H1 (cell line): ENCODE measurements around the gene SLX4IP. TPM values are rescaled to one million over a fixed set of nuclear protein-coding genes. Genes with fewer than 3 reads are reported as not detected.

Source experiments
- CTCF ChIA-PET: fragments of 300-600 bp; sonication (Branson Sonifier 250); formaldehyde crosslinking; loops from one replicate; lab custom pipeline; 2021; ENCODE audit not compliant: partially characterized antibody; lab: Charles Lee
- POLR2A ChIA-PET: fragments of 300-600 bp; sonication (Branson Sonifier 250); formaldehyde crosslinking; loops from one replicate; lab custom pipeline; 2021; ENCODE audit warnings: inconsistent platforms; ENCODE audit not compliant: partially characterized antibody; lab: Charles Lee
- DNase-seq, 2 experiments: peaks; one replicate each; pipeline versions ENCODE4 v3.0.0 to v3.0.0-alpha.2; 2010 to 2022; ENCODE audit warnings: low spot score in 2 of 2, low read depth in 1 of 2, mixed read lengths in 1 of 2
- FAIRE-seq: peaks from 2 replicates; lab custom pipeline; 2011; peaks lifted over from hg19 to GRCh38; lab: Jason Lieb, UNC
- H2AFZ ChIP-seq: 2 replicates; pipeline ENCODE4 v1.8.1; 2012; ENCODE audit warnings: low read length, inconsistent platforms
- H2AK5ac ChIP-seq: 2 replicates; pipeline ENCODE4 v1.6.1; 2013; ENCODE audit warnings: low read depth, low read length
- H2BK120ac ChIP-seq: replicated peaks from 2 replicates; pipeline ENCODE3; 2013; ENCODE audit warnings: low read depth, low read length, inconsistent platforms
- H2BK12ac ChIP-seq: 2 replicates; pipeline ENCODE4 v1.6.1; 2013; ENCODE audit warnings: low read depth, low read length
- H2BK15ac ChIP-seq: 2 replicates; pipeline ENCODE4 v1.6.1; 2013; ENCODE audit warnings: low read length
- H2BK20ac ChIP-seq: 2 replicates; pipeline ENCODE4 v1.6.1; 2013; ENCODE audit warnings: low read length
- H2BK5ac ChIP-seq: 2 replicates; pipeline ENCODE4 v1.6.1; 2013; ENCODE audit warnings: low read depth, low read length
- H3K14ac ChIP-seq: 2 replicates; pipeline ENCODE4 v1.6.1; 2013; ENCODE audit warnings: inconsistent platforms; ENCODE audit not compliant: insufficient read length
- H3K18ac ChIP-seq: 2 replicates; pipeline ENCODE4 v1.6.1; 2013; ENCODE audit warnings: low read length; ENCODE audit errors: extremely low read depth
- H3K23ac ChIP-seq: 2 replicates; pipeline ENCODE4 v1.6.1; 2013; ENCODE audit warnings: inconsistent platforms; ENCODE audit not compliant: insufficient read length
- H3K23me2 ChIP-seq: 2 replicates; pipeline ENCODE4 v1.6.1; 2013; ENCODE audit warnings: low read depth, low read length
- H3K27ac ChIP-seq: 2 replicates; pipeline ENCODE4 v1.6.1; 2011; ENCODE audit warnings: low read depth, low read length, inconsistent platforms
- H3K27me3 ChIP-seq, 4 experiments: replicated peaks in 1 of 4; 1 replicate in 1 of 4; 2 replicates in 3 of 4; pipeline versions ENCODE4 v1.6.1 to v1.8.1; 2011 to 2013; ENCODE audit warnings: low read length in 3 of 4, mild to moderate bottlenecking in 3 of 4, inconsistent platforms in 2 of 4, mixed read lengths in 2 of 4, moderate library complexity in 1 of 4; ENCODE audit not compliant: control insufficient read depth in 3 of 4, insufficient read depth in 3 of 4; ENCODE audit errors: extremely low read depth in 1 of 4
- H3K36me3 ChIP-seq, 4 experiments: 2 replicates each; pipeline versions ENCODE4 v1.6.1 to v1.8.1; 2011 to 2013; ENCODE audit warnings: mild to moderate bottlenecking in 4 of 4, low read length in 3 of 4, moderate library complexity in 2 of 4, control low read depth in 1 of 4, inconsistent platforms in 1 of 4; ENCODE audit not compliant: insufficient read depth in 4 of 4, control insufficient read depth in 2 of 4
- H3K4ac ChIP-seq: replicated peaks from 2 replicates; pipeline ENCODE3; 2013; ENCODE audit warnings: low read length, low read depth, mixed read lengths, inconsistent platforms; ENCODE audit not compliant: insufficient read length
- H3K4me1 ChIP-seq, 4 experiments: replicated peaks in 1 of 4; 1 replicate in 1 of 4; 2 replicates in 3 of 4; pipeline versions ENCODE4 v1.6.1 to v1.8.1; 2011 to 2013; ENCODE audit warnings: low read length in 3 of 4, inconsistent platforms in 2 of 4, mixed read lengths in 1 of 4; ENCODE audit not compliant: insufficient read depth in 4 of 4, control insufficient read depth in 3 of 4
- H3K4me2 ChIP-seq, 2 experiments: 2 replicates each; pipeline versions ENCODE4 v1.6.1 to v1.8.1; 2011 to 2013; ENCODE audit warnings: low read depth in 2 of 2, low read length in 2 of 2, control low read depth in 1 of 2, inconsistent platforms in 1 of 2, mild to moderate bottlenecking in 1 of 2; ENCODE audit not compliant: insufficient read depth in 1 of 2
- H3K4me3 ChIP-seq, 4 experiments: fragments of 200-600, 300-600 bp in 1 of 4; sonication (generic), shearing (Covaris generic), sonication (Bioruptor Twin) in 1 of 4; 2 replicates each; pipeline versions ENCODE4 v1.5.1 to v1.8.1; 2011 to 2016; ENCODE audit warnings: low read length in 4 of 4, low read depth in 3 of 4, control low read depth in 2 of 4, inconsistent platforms in 2 of 4, mild to moderate bottlenecking in 2 of 4, mixed read lengths in 1 of 4, moderate library complexity in 1 of 4; ENCODE audit not compliant: insufficient read depth in 2 of 4; ENCODE audit errors: extremely low read depth in 1 of 4
- H3K56ac ChIP-seq: replicated peaks from 2 replicates; pipeline ENCODE3; 2013; ENCODE audit warnings: low read depth, mild to moderate bottlenecking, mixed read lengths, low read length, inconsistent platforms; ENCODE audit not compliant: insufficient read length
- H3K79me1 ChIP-seq: 2 replicates; pipeline ENCODE4 v1.6.1; 2013; ENCODE audit warnings: low read depth, low read length, control low read depth
- H3K79me2 ChIP-seq, 2 experiments: 2 replicates each; pipeline versions ENCODE4 v1.6.1 to v1.8.1; 2012 to 2013; ENCODE audit warnings: low read length in 2 of 2, mild to moderate bottlenecking in 2 of 2, inconsistent platforms in 1 of 2; ENCODE audit not compliant: insufficient read depth in 2 of 2, control insufficient read depth in 1 of 2
- H3K9ac ChIP-seq, 4 experiments: replicated peaks in 1 of 4; 1 replicate in 1 of 4; 2 replicates in 3 of 4; pipeline versions ENCODE4 v1.6.1 to v1.8.1; 2011 to 2013; ENCODE audit warnings: low read depth in 3 of 4, low read length in 3 of 4, control low read depth in 2 of 4, mild to moderate bottlenecking in 2 of 4, moderate library complexity in 2 of 4, inconsistent platforms in 1 of 4; ENCODE audit errors: extremely low read depth in 1 of 4
- H3K9me3 ChIP-seq, 2 experiments: 2 replicates each; pipeline versions ENCODE4 v1.6.1 to v1.8.1; 2012 to 2013; ENCODE audit warnings: mild to moderate bottlenecking in 2 of 2, moderate library complexity in 2 of 2, control low read depth in 1 of 2, inconsistent platforms in 1 of 2, low read depth in 1 of 2, low read length in 1 of 2, mixed read lengths in 1 of 2; ENCODE audit not compliant: insufficient read depth in 2 of 2
- H4K20me1 ChIP-seq, 2 experiments: replicated peaks in 1 of 2; 2 replicates each; pipeline versions ENCODE3 to v1.8.1; 2011 to 2013; ENCODE audit warnings: inconsistent platforms in 2 of 2, low read length in 2 of 2, mild to moderate bottlenecking in 1 of 2; ENCODE audit not compliant: insufficient read depth in 2 of 2, control insufficient read depth in 1 of 2
- H4K5ac ChIP-seq: 2 replicates; pipeline ENCODE4 v1.6.1; 2013; ENCODE audit warnings: low read length, low read depth, mixed read lengths, inconsistent platforms; ENCODE audit not compliant: insufficient read length
- H4K8ac ChIP-seq: 2 replicates; pipeline ENCODE4 v1.8.0; 2013; ENCODE audit warnings: mild to moderate bottlenecking, moderate library complexity, low read length, inconsistent platforms; ENCODE audit not compliant: insufficient read depth; ENCODE audit errors: extremely low read depth
- H4K91ac ChIP-seq: replicated peaks from 2 replicates; pipeline ENCODE3; 2013; ENCODE audit warnings: low read length, mixed read lengths, inconsistent platforms; ENCODE audit not compliant: insufficient read length
- ATF3 ChIP-seq: IDR thresholded peaks from 2 replicates; pipeline ENCODE4 v1.6.1; 2011; ENCODE audit warnings: low read depth, mild to moderate bottlenecking, low read length; ENCODE audit not compliant: insufficient read depth
- BRCA1 ChIP-seq: IDR thresholded peaks from 2 replicates; pipeline ENCODE4 v1.6.1; 2012; ENCODE audit warnings: low read depth, low read length, improper control_type of control experiment
- CREB1 ChIP-seq: IDR thresholded peaks from 2 replicates; pipeline ENCODE4 v1.6.1; 2012; ENCODE audit warnings: inconsistent platforms
- E2F6 ChIP-seq: IDR thresholded peaks from 2 replicates; pipeline ENCODE4 v1.6.1; 2012; ENCODE audit warnings: inconsistent platforms
- EGR1 ChIP-seq: IDR thresholded peaks from 2 replicates; pipeline ENCODE4 v1.6.1; 2011; ENCODE audit warnings: low read depth, low read length, borderline replicate concordance
- EP300 ChIP-seq, 2 experiments: IDR thresholded peaks; 1 replicate in 1 of 2; 2 replicates in 1 of 2; pipeline ENCODE4 v1.6.1; 2011 to 2012; ENCODE audit warnings: low read depth in 2 of 2, low read length in 2 of 2, mild to moderate bottlenecking in 2 of 2, borderline replicate concordance in 1 of 2, inconsistent platforms in 1 of 2, moderate library complexity in 1 of 2
- FOSL1 ChIP-seq: IDR thresholded peaks from 2 replicates; pipeline ENCODE4 v1.6.1; 2011; ENCODE audit warnings: mild to moderate bottlenecking, low read depth, low read length, moderate library complexity; ENCODE audit not compliant: insufficient read depth
- GTF2F1 ChIP-seq: IDR thresholded peaks from 2 replicates; pipeline ENCODE4 v1.6.1; 2012; ENCODE audit warnings: low read depth, low read length, improper control_type of control experiment, borderline replicate concordance
- POU5F1 ChIP-seq: IDR thresholded peaks from 2 replicates; pipeline ENCODE4 v1.6.1; 2011; ENCODE audit warnings: low read depth, mild to moderate bottlenecking, low read length, moderate library complexity
- RBBP5 ChIP-seq: IDR thresholded peaks from 2 replicates; pipeline ENCODE4 v1.7.1; 2012; ENCODE audit warnings: low read depth, mild to moderate bottlenecking, inconsistent platforms, low read length, moderate library complexity, borderline replicate concordance
- RFX5 ChIP-seq: IDR thresholded peaks from 2 replicates; pipeline ENCODE4 v1.6.1; 2011; ENCODE audit warnings: low read depth, low read length, improper control_type of control experiment, borderline replicate concordance
- SP1 ChIP-seq: IDR thresholded peaks from 2 replicates; pipeline ENCODE4 v1.6.1; 2011; ENCODE audit warnings: low read depth, low read length
- SP2 ChIP-seq: IDR thresholded peaks from 2 replicates; pipeline ENCODE4 v1.6.1; 2012; ENCODE audit warnings: mild to moderate bottlenecking, low read length, inconsistent platforms
- ZNF274 ChIP-seq: IDR thresholded peaks from 2 replicates; pipeline ENCODE4 v1.7.0; 2012; ENCODE audit warnings: low read length, borderline replicate concordance; ENCODE audit errors: extremely low read depth
- WGBS, 2 experiments: shearing (Covaris generic) in 1 of 2; methylation state at CpG; one replicate each; pipeline versions ENCODE4 v1.1.6 to v1.1.7; 2013 to 2015; ENCODE audit warnings: low lambda C conversion rate in 2 of 2, mixed read lengths in 2 of 2, inconsistent platforms in 1 of 2, low coverage in 1 of 2, missing lambda C conversion rate in 1 of 2; ENCODE audit not compliant: insufficient replicate concordance in 2 of 2, insufficient coverage in 1 of 2, insufficient read length in 1 of 2; ENCODE audit errors: extremely low coverage in 1 of 2, missing lambda C conversion rate in 1 of 2; 5-methylcytosine and 5-hydroxymethylcytosine counted together
- polyA plus RNA-seq, 7 experiments: library from polyadenylated mRNA; depleted of rRNA in 3 of 7; stranded (reverse) in 5 of 7; unstranded in 2 of 7; fragments of >200 nt in 5 of 7; fragments of 200-250 nt in 2 of 7; gene quantifications; 1 replicate in 5 of 7; 2 replicates in 1 of 7; 4 replicates in 1 of 7; pipeline versions ENCODE4 v1.2.1 to v1.2.3, GENCODE V29; 2011 to 2013; ENCODE audit warnings: missing spikeins in 2 of 7, mixed read lengths in 2 of 7
- total RNA-seq: library from RNA; stranded (reverse); fragmentation: NEBNext Ultra II Directional; extraction: Animal tissue kit (Norgen Biotek cat#: 25700); gene quantifications from 2 replicates; pipeline ENCODE4 v1.2.1, GENCODE V29; 2021

The SLX4IP gene
- total and polyA plus RNA-seq, 2 of the 8 experiments (the other 6 are each of a cell fraction or from before 2014, with no cell fraction given) = 2.4 to 8.7 TPM

- Histone ChIP-seq H3K27me3 (no peaks in the 10 kb centered on the region), H2AK5ac (no peak overlapping the region), H3K4me3 (no peak overlapping the region), H3K23me2 (no peaks in the 10 kb centered on the region), H3K9me3 (no peaks in the 10 kb centered on the region), H2BK5ac (no peak overlapping the region), H3K79me1 (no peaks in the 10 kb centered on the region), H3K18ac (no peak overlapping the region), H3K79me2 (no peaks in the 10 kb centered on the region), H3K23ac (no peak overlapping the region), H3K27ac (no peak overlapping the region), H3K4me2 (no peak overlapping the region), H3K14ac (no peak overlapping the region), H2BK15ac (no peak overlapping the region), H3K36me3 (no peaks in the 10 kb centered on the region), H3K4me1 (peaks cover 0 to 1% (median 0%) of the 10 kb centered on the region in 4 experiments; a peak in 1 of 7 replicates), H2AFZ (no peak overlapping the region), H3K9ac (no peak overlapping the region), H3K56ac (no peak overlapping the region), H4K8ac (no peak overlapping the region), H2BK120ac (no peak overlapping the region), H4K91ac (no peak overlapping the region), H3K4ac (no peak overlapping the region), H2BK20ac (no peak overlapping the region), H4K20me1 (no peaks in the 10 kb centered on the region), H2BK12ac (no peak overlapping the region), H4K5ac (no peak overlapping the region)
- FAIRE-seq (no peak), DNase-seq (no peak)
- CTCF ChIA-PET = interaction anchor here (1.1 to 2.9 kb wide), 3 partner anchors 10 to 35 kb away, joined by 3 to 12 read pairs (median 4); no protein-coding TSS in a partner anchor
- WGBS, 2 experiments = 89% methylated on average over 4 of the region's 4 CpGs; no CpG with 5 or more reads in 1 of the 2 experiments
- POLR2A ChIA-PET = no interaction called here
- TF ChIP-seq FOSL1 (no peak), SP2 (no peak), E2F6 (no peak), ZNF274 (no peak), POU5F1 (no peak), ATF3 (no peak), BRCA1 (no peak), EP300 (IDR thresholded peaks at IDR 0.05; ENCODE audit: borderline replicate concordance in 1 of 2, low read depth in 2 of 2, low read length in 2 of 2) (no peak), RBBP5 (no peak), RFX5 (no peak), SP1 (no peak), CREB1 (no peak), GTF2F1 (no peak), EGR1 (no peak)
Observed at GRCh38 chr20:10603378-10603777, 168.3 kb downstream of the SLX4IP start.
